Astrocyte (in vitro differentiated cells and primary cell): ENCODE data around the gene ARPC2.

Experiments used
- EZH2 ChIP-seq: IDR thresholded peaks from 2 replicates; pipeline ENCODE4 v1.6.1; 2012; ENCODE audit warnings: mild to moderate bottlenecking, low read length, inconsistent platforms; ENCODE audit not compliant: insufficient read depth
- TF ChIP-seq, protein P1 (sequence below): IDR thresholded peaks from 2 replicates; pipeline ENCODE4 v1.5.1; 2011; ENCODE audit warnings: low read depth, mild to moderate bottlenecking, inconsistent platforms, low read length, moderate library complexity; ENCODE audit not compliant: insufficient read depth

DNA sequence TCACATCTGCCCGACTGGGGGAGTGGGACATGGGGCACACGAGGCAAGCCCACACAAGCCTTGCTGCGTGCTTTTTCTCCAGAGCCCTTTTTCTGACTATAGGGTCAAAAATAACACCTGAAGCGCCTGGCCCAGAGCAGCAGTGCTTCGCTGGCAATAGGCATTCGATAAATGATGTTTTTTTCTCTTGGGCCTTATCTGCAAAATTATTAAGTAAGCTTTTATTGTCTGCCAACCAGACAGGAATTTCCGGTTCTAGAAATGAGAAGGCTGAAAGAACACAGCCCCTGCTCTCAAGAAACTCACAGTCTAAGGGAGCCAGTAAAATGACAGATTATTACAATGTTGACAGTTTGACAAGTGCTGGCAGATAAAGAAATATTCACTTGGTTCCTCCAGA is 78.0 kb downstream of the ARPC2 start:
- TF ChIP-seq, protein P1, sequence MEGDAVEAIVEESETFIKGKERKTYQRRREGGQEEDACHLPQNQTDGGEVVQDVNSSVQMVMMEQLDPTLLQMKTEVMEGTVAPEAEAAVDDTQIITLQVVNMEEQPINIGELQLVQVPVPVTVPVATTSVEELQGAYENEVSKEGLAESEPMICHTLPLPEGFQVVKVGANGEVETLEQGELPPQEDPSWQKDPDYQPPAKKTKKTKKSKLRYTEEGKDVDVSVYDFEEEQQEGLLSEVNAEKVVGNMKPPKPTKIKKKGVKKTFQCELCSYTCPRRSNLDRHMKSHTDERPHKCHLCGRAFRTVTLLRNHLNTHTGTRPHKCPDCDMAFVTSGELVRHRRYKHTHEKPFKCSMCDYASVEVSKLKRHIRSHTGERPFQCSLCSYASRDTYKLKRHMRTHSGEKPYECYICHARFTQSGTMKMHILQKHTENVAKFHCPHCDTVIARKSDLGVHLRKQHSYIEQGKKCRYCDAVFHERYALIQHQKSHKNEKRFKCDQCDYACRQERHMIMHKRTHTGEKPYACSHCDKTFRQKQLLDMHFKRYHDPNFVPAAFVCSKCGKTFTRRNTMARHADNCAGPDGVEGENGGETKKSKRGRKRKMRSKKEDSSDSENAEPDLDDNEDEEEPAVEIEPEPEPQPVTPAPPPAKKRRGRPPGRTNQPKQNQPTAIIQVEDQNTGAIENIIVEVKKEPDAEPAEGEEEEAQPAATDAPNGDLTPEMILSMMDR: no peak
- TF ChIP-seq EZH2: no peak
